GM12872 (cell line): Measurements from ENCODE around the gene CENPP.

ENCODE experiments used
- CTCF ChIP-seq: IDR thresholded peaks from 3 replicates; pipeline ENCODE4 v1.5.1; 2011; ENCODE audit warnings: low read depth, mild to moderate bottlenecking, low read length, moderate library complexity; ENCODE audit not compliant: insufficient read depth

CENPP gene

DNA sequence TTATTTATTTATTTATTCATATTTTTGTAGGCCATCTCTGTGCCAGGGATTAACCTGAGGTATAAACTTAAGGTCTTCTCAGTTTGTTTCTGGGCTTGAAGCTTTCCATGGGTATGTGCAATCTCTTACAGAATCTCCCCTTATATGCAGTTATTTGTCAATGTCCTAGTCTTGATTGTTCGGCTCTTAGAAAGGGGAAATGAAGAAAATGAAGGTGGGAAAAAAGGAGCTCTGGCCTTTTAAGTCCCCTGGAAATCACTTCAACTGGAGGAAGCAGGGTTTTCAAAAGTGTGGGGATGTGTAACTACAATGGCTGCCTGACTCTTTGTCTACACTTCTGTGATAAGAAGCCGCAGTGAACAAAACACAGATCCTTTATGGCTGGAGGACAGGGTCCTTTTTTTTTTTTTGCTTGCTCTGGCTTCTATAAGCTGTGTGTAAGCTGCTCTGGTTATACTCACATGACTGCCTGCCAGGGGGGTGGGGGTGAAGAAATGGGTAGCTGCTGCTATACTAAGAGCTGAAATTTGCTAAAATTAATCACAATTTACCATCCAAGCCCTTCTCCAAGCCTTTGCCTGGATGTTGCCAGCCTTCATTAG is 33.7 kb downstream of the CENPP start:
- TF ChIP-seq CTCF: no peak

- TF ChIP-seq CTCF: no peak
Observed at GRCh38 chr9:92360083-92360482, 34.3 kb downstream of the CENPP start.

DNA sequence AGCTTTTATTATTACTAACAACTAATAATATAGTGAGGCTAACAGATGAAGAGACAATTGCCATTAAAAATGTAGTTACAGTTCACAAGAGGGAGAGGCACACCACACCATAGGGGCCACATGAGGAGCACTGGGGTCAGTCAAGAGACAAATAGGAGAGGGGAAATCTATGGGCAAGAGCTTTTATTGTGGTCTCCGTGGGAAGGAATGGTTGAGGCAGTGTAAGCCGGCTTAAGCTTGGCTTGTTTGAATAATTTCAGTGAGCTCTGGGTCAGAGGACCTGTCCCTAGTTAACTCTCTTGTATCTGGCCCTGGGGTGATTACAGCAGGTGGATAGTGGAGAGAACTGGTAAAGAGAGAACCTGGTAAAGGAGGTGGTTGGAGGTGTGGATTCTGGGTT is 43.3 kb downstream of the CENPP start:
- no peak for TF ChIP-seq CTCF

GRCh38 chr9:92373167-92373566 is 47.4 kb downstream of the CENPP start:
- TF ChIP-seq CTCF: no peak

GRCh38 chr9:92377876-92378275 is 52.1 kb downstream of the CENPP start:
- TF ChIP-seq CTCF: no peak

GRCh38 chr9:92378865-92379560 is 53.3 kb downstream of the CENPP start:
- no peak for TF ChIP-seq CTCF

DNA sequence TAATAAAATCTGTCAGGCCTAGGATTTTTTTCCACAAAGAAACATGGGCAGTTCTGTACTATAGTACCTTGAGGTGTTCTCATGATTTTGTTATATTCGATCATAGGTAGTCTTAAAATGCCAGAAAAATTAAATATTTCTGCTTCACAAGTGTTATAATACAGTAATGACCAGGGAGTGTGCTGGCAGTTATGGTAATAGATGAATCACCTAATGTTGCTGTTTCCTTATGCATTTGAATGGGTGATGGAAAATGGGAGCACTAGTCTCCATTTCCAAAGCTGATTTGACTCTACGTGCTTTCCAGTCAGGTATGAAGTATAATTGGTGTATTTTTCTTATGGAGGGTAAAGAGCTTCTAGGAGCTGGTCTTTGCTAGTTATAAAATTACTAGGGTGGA is 54.9 kb downstream of the CENPP start:
- no peak for TF ChIP-seq CTCF
